Esophagus muscularis mucosa (tissue), 4 donors: ENCODE results near the gene UCN2. TPM values are rescaled to one million over a fixed set of nuclear protein-coding genes. Genes with fewer than 3 reads are reported as not detected.

Experiments used
- DNase-seq: peaks from one replicate; pipeline ENCODE4 v3.0.0-alpha.2; 2017; ENCODE audit errors: extremely low spot score
- H3K27ac ChIP-seq, 4 donors: fragments of 200-600 bp; sonication (generic); replicated peaks in 1 of 4; 1 replicate in 3 of 4; 2 replicates in 1 of 4; pipeline ENCODE4 v1.5.1; 2016 to 2019; ENCODE audit warnings: mild to moderate bottlenecking in 1 of 4
- H3K27me3 ChIP-seq, 4 donors: fragments of 200-600 bp; sonication (generic); one replicate each; pipeline versions ENCODE4 v1.5.1 to v1.6.0; 2016 to 2019
- H3K36me3 ChIP-seq, 4 donors: fragments of 200-600 bp; sonication (generic); one replicate each; pipeline ENCODE4 v1.5.1; 2016 to 2019
- H3K4me1 ChIP-seq, 4 donors: fragments of 200-600 bp; sonication (generic); one replicate each; pipeline ENCODE4 v1.5.1; 2016 to 2019
- H3K4me3 ChIP-seq, 4 donors: fragments of 200-600 bp; sonication (generic); 1 replicate in 2 of 4; 2 replicates in 2 of 4; pipeline ENCODE4 v1.5.1; 2016 to 2019; ENCODE audit warnings: mild to moderate bottlenecking in 4 of 4, moderate library complexity in 1 of 4
- H3K9me3 ChIP-seq, 4 donors: fragments of 200-600 bp; sonication (generic); 1 replicate in 3 of 4; 2 replicates in 1 of 4; pipeline ENCODE4 v1.5.1; 2016 to 2019
- CTCF ChIP-seq, 3 experiments: fragments of 200-600 bp in 2 of 3; fragments of 450-650 bp in 1 of 3; sonication (generic) in 2 of 3; IDR thresholded peaks; one replicate each; pipeline ENCODE4 v1.5.1; 2017 to 2019; ENCODE audit warnings: antibody characterized with exemption in 3 of 3, mild to moderate bottlenecking in 2 of 3, moderate library complexity in 1 of 3
- EP300 ChIP-seq: sonication (generic); formaldehyde crosslinking; IDR thresholded peaks from one replicate; pipeline ENCODE4 v1.6.1; 2017; ENCODE audit warnings: antibody characterized with exemption
- POLR2A ChIP-seq: fragments of 450-650 bp; IDR thresholded peaks from one replicate; pipeline ENCODE4 v1.6.1; 2017; ENCODE audit warnings: antibody characterized with exemption, moderate library complexity, mild to moderate bottlenecking, low read depth
- POLR2AphosphoS5 ChIP-seq, 2 donors: sonication (generic); formaldehyde crosslinking; IDR thresholded peaks; one replicate each; pipeline ENCODE4 v1.6.1; 2017; ENCODE audit warnings: antibody characterized with exemption in 2 of 2
- WGBS: methylation state at CpG from one replicate; pipeline ENCODE4 v1.1.5; 2018; 5-methylcytosine and 5-hydroxymethylcytosine counted together
- intact Hi-C: fragments of 100-400 bp; cut with DNase I; formaldehyde crosslinking; loops from one replicate; pipeline ENCODE4 v1.15.1; 2023
- total RNA-seq, 4 donors: library from RNA; depleted of rRNA; stranded (reverse); fragments of >200 nt; gene quantifications; one replicate each; pipeline versions ENCODE4 v1.1.0 to v1.2.1, GENCODE V29; 2016

Gene UCN2
- total RNA-seq, 4 donors from 2014 or later, result not detected

- intact Hi-C loops, result no loop called here
- TF ChIP-seq EP300, result no peak
- no peak for TF ChIP-seq CTCF (IDR thresholded peaks at IDR 0.05)
- no peak for TF ChIP-seq POLR2A
- TF ChIP-seq POLR2AphosphoS5 (IDR thresholded peaks at IDR 0.05), result peak in 1 of 2 donors; percentile 51
- H3K27me3 ChIP-seq, result peaks cover 0 to 38% (median 0%) of the 10 kb centered on the region in 4 donors
- no peaks in the 10 kb centered on the region for H3K9me3 ChIP-seq
- peaks cover 17 to 34% (median 33%) of the 10 kb centered on the region in 4 donors for H3K36me3 ChIP-seq
- H3K4me3 ChIP-seq, result peak overlapping the region; percentile 36 to 54 (median 43)
- H3K4me1 ChIP-seq, result peaks cover 40 to 64% (median 47%) of the 10 kb centered on the region in 4 donors
- peak overlapping the region in 1 of 4 donors; percentile 84 for H3K27ac ChIP-seq
- DNase-seq, result no peak
- 46% methylated on average over 4 of the region's 10 CpGs for WGBS
Observed at GRCh38 chr3:48595526-48596121, 32.0 kb upstream of the UCN2 start.

GRCh38 chr3:48595075-48595525, 31.5 kb upstream of the UCN2 start, which contains the start of gene COL7A1:
COL7A1 (minus strand) TSS chr3:48595329; CDS start chr3:48595159, 170 bp downstream.
- Histone ChIP-seq H3K9me3 (no peaks in the 10 kb centered on the region), H3K4me3 (peak within 1 kb of the TSS; percentile 36 to 54 (median 43)), H3K4me1 (peaks cover 40 to 59% (median 47%) of the 10 kb centered on the region in 4 donors), H3K36me3 (peaks cover 12 to 32% (median 28%) of the 10 kb centered on the region in 4 donors), H3K27ac (peak within 1 kb of the TSS in 1 of 4 donors; percentile 84), H3K27me3 (peaks cover 0 to 38% (median 0%) of the 10 kb centered on the region in 4 donors)
- intact Hi-C loops, result no loop called here
- no peak for TF ChIP-seq CTCF (IDR thresholded peaks at IDR 0.05)
- no peak for TF ChIP-seq POLR2A
- TF ChIP-seq POLR2AphosphoS5 (IDR thresholded peaks at IDR 0.05), result no peak
- no peak for TF ChIP-seq EP300
- no peak for DNase-seq
- 7% methylated on average over 27 of the region's 35 CpGs for WGBS

- peaks cover 6 to 26% (median 23%) of the 10 kb centered on the region in 4 donors for H3K36me3 ChIP-seq
- H3K4me1 ChIP-seq, result peaks cover 37 to 54% (median 43%) of the 10 kb centered on the region in 4 donors
- DNase-seq, result no peak
- H3K27me3 ChIP-seq, result peaks cover 0 to 38% (median 0%) of the 10 kb centered on the region in 4 donors
- intact Hi-C loops, result no loop called here
- 37% methylated on average over 38 of the region's 39 CpGs for WGBS
- no peak overlapping the region for H3K27ac ChIP-seq
- H3K4me3 ChIP-seq, result peak overlapping the region; percentile 36 to 54 (median 43)
- H3K9me3 ChIP-seq, result no peaks in the 10 kb centered on the region
- no peak for TF ChIP-seq POLR2A
- TF ChIP-seq CTCF (IDR thresholded peaks at IDR 0.05), result no peak
- no peak for TF ChIP-seq EP300
- no peak for TF ChIP-seq POLR2AphosphoS5 (IDR thresholded peaks at IDR 0.05)
Observed at GRCh38 chr3:48594417-48595049, 31.0 kb upstream of the UCN2 start.

GRCh38 chr3:48593337-48593736, 29.8 kb upstream of the UCN2 start:
- intact Hi-C loops, result no loop called here
- no peaks in the 10 kb centered on the region for H3K9me3 ChIP-seq
- H3K27me3 ChIP-seq, result peaks cover 0 to 45% (median 0%) of the 10 kb centered on the region in 4 donors
- no peak for DNase-seq
- TF ChIP-seq POLR2A, result no peak
- no peak for TF ChIP-seq CTCF (IDR thresholded peaks at IDR 0.05)
- no peak for TF ChIP-seq POLR2AphosphoS5 (IDR thresholded peaks at IDR 0.05)
- TF ChIP-seq EP300, result no peak
- 88% methylated on average over 5 of the region's 9 CpGs for WGBS
- H3K36me3 ChIP-seq, result peaks cover 0 to 19% (median 11%) of the 10 kb centered on the region in 4 donors
- no peak overlapping the region for H3K4me3 ChIP-seq
- H3K4me1 ChIP-seq, result peaks cover 25 to 42% (median 31%) of the 10 kb centered on the region in 4 donors
- H3K27ac ChIP-seq, result no peak overlapping the region
